Left forelimb (tissue), 1 donor: ENCODE results near the gene UFD1.

Source experiments
- DNase-seq: peaks from one replicate; pipeline ENCODE4 v3.0.0-alpha.2; 2018; ENCODE audit warnings: low spot score

Gene UFD1

GRCh38 chr22:19478901-19479354, at the start of gene UFD1:
Gene UFD1, minus strand, starts transcription at chr22:19479193. Its CDS starts 108 bp downstream, at chr22:19479085.
- peak; percentile 91 for DNase-seq

GRCh38 chr22:19527861-19528417, 48.9 kb upstream of the UFD1 start:
- no peak for DNase-seq

GRCh38 chr22:19527321-19527721, 48.3 kb upstream of the UFD1 start:
- DNase-seq = no peak

- no peak for DNase-seq
Measured at GRCh38 chr22:19526702-19527111, 47.7 kb upstream of the UFD1 start.

- no peak for DNase-seq
Measured at GRCh38 chr22:19526076-19526701, 47.2 kb upstream of the UFD1 start.

GRCh38 chr22:19525666-19526065, 46.7 kb upstream of the UFD1 start:
- DNase-seq = no peak

GRCh38 chr22:19525116-19525660, 46.2 kb upstream of the UFD1 start:
- no peak for DNase-seq

- no peak for DNase-seq
Measured at GRCh38 chr22:19524170-19525115, 45.5 kb upstream of the UFD1 start, which contains the start of gene CLDN5. Gene CLDN5, minus strand, starts transcription at chr22:19524410. Its CDS starts 155 bp downstream, at chr22:19524255.

- DNase-seq = no peak
Measured at GRCh38 chr22:19523240-19524169, 44.5 kb upstream of the UFD1 start.

- no peak for DNase-seq
Measured at GRCh38 chr22:19522881-19523239, 43.9 kb upstream of the UFD1 start.

GRCh38 chr22:19522190-19522880, 43.3 kb upstream of the UFD1 start:
- DNase-seq = no peak

- DNase-seq = no peak
Measured at GRCh38 chr22:19520566-19521305, 41.7 kb upstream of the UFD1 start.

GRCh38 chr22:19520007-19520406, 41.0 kb upstream of the UFD1 start:
- no peak for DNase-seq

- no peak for DNase-seq
Measured at GRCh38 chr22:19519041-19519926, 40.3 kb upstream of the UFD1 start.

- no peak for DNase-seq
Measured at GRCh38 chr22:19518635-19519034, 39.6 kb upstream of the UFD1 start.

- DNase-seq = no peak
Measured at GRCh38 chr22:19517919-19518611, 39.1 kb upstream of the UFD1 start.

- no peak for DNase-seq
Measured at GRCh38 chr22:19517171-19517500, 38.1 kb upstream of the UFD1 start.

GRCh38 chr22:19516378-19517170, 37.6 kb upstream of the UFD1 start:
- DNase-seq = no peak
